GM12878 (cell line): ENCODE data around the gene MTHFD1L. TPM values are rescaled to one million over a fixed set of nuclear protein-coding genes. Genes with fewer than 3 reads are reported as not detected.

Source experiments
- ATF3 ChIP-seq: IDR thresholded peaks from 2 replicates; pipeline ENCODE4 v1.6.1; 2011; ENCODE audit warnings: low read depth, mild to moderate bottlenecking, low read length, moderate library complexity, borderline replicate concordance; ENCODE audit errors: extremely low read depth
- BACH1 ChIP-seq: fragments of 450-650 bp; IDR thresholded peaks from 2 replicates; pipeline ENCODE4 v1.6.1; 2017; ENCODE audit warnings: mild to moderate bottlenecking, borderline replicate concordance
- MTA2 ChIP-seq: fragments of 450-650 bp; IDR thresholded peaks from 2 replicates; pipeline ENCODE4 v1.6.1; 2016; ENCODE audit warnings: low read depth, mild to moderate bottlenecking, moderate library complexity
- PRDM15 ChIP-seq: fragments of 450-650 bp; formaldehyde crosslinking; IDR thresholded peaks from 2 replicates; pipeline ENCODE4 v1.4.0; 2020; ENCODE audit warnings: mild to moderate bottlenecking, moderate library complexity
- RELB ChIP-seq: fragments of 450-650 bp; IDR thresholded peaks from 2 replicates; pipeline ENCODE4 v1.6.1; 2017; ENCODE audit warnings: low read depth, mild to moderate bottlenecking, moderate library complexity
- SIX5 ChIP-seq: IDR thresholded peaks from 2 replicates; pipeline ENCODE4 v1.6.1; 2011; ENCODE audit warnings: mild to moderate bottlenecking, low read depth, low read length, moderate library complexity; ENCODE audit not compliant: severe bottlenecking
- SMAD1 ChIP-seq: fragments of 450-650 bp; IDR thresholded peaks from 2 replicates; pipeline ENCODE4 v1.6.1; 2018; ENCODE audit warnings: mild to moderate bottlenecking, low read depth; ENCODE audit not compliant: partially characterized antibody
- TCF12 ChIP-seq: IDR thresholded peaks from 2 replicates; pipeline ENCODE4 v1.6.1; 2011; ENCODE audit warnings: low read depth, mild to moderate bottlenecking, low read length
- WRNIP1 ChIP-seq: IDR thresholded peaks from 2 replicates; pipeline ENCODE4 v1.6.1; 2011; ENCODE audit warnings: low read depth, low read length, improper control_type of control experiment, borderline replicate concordance
- polyA plus RNA-seq, 11 experiments: library from polyadenylated mRNA; depleted of rRNA in 4 of 11; unstranded in 6 of 11; stranded (reverse) in 5 of 11; fragments of >200 nt; fragmentation: Nextera tagmentation in 4 of 11; fragmentation: Illumina TruSeq in 1 of 11; extraction: Ambion mirVana in 4 of 11; extraction: Trizol in 1 of 11; gene quantifications; 1 replicate in 1 of 11; 2 replicates in 10 of 11; pipeline versions ENCODE4 v1.2.1 to v1.2.3, GENCODE V29; 2011 to 2016; ENCODE audit warnings: inconsistent platforms in 2 of 11, missing spikeins in 2 of 11, low read depth in 1 of 11
- total RNA-seq, 4 experiments: library from RNA; depleted of rRNA in 3 of 4; stranded (reverse); fragments of >200 nt in 3 of 4; fragmentation: Illumina TruSeq in 1 of 4; extraction: Trizol in 1 of 4; gene quantifications; 2 replicates each; pipeline versions ENCODE4 v1.2.1 to v1.2.3, GENCODE V29; 2013 to 2021
- TF ChIP-seq, protein P1 (sequence below): fragments of 450-650 bp; formaldehyde crosslinking; IDR thresholded peaks from 2 replicates; pipeline ENCODE4 v1.4.0; 2022; ENCODE audit warnings: mild to moderate bottlenecking, moderate library complexity
- TF ChIP-seq, protein P2 (sequence below): fragments of 450-650 bp; IDR thresholded peaks from 2 replicates; pipeline ENCODE4 v1.6.1; 2017; ENCODE audit warnings: antibody characterized with exemption, mild to moderate bottlenecking, moderate library complexity
- TF ChIP-seq, protein P3 (sequence below): fragments of 450-650 bp; IDR thresholded peaks from 2 replicates; pipeline ENCODE4 v1.6.1; 2018; ENCODE audit warnings: mild to moderate bottlenecking, low read depth, moderate library complexity; ENCODE audit not compliant: partially characterized antibody

Gene MTHFD1L
- total and polyA plus RNA-seq, 10 of the 15 experiments (the other 5 are each of a cell fraction or from before 2014, with no cell fraction given): 11.7 to 75.5 (median 28.8) TPM

- 0 out of 2 replicates have a peak, but pooled peaks have one; percentile 27 for TF ChIP-seq BACH1
- no peak for TF ChIP-seq RELB
- no peak for TF ChIP-seq ATF3
- no peak for TF ChIP-seq MTA2
- TF ChIP-seq SIX5: no peak
- 0 out of 2 replicates have a peak, but pooled peaks have one; percentile 17 for TF ChIP-seq TCF12
- TF ChIP-seq, protein P1, sequence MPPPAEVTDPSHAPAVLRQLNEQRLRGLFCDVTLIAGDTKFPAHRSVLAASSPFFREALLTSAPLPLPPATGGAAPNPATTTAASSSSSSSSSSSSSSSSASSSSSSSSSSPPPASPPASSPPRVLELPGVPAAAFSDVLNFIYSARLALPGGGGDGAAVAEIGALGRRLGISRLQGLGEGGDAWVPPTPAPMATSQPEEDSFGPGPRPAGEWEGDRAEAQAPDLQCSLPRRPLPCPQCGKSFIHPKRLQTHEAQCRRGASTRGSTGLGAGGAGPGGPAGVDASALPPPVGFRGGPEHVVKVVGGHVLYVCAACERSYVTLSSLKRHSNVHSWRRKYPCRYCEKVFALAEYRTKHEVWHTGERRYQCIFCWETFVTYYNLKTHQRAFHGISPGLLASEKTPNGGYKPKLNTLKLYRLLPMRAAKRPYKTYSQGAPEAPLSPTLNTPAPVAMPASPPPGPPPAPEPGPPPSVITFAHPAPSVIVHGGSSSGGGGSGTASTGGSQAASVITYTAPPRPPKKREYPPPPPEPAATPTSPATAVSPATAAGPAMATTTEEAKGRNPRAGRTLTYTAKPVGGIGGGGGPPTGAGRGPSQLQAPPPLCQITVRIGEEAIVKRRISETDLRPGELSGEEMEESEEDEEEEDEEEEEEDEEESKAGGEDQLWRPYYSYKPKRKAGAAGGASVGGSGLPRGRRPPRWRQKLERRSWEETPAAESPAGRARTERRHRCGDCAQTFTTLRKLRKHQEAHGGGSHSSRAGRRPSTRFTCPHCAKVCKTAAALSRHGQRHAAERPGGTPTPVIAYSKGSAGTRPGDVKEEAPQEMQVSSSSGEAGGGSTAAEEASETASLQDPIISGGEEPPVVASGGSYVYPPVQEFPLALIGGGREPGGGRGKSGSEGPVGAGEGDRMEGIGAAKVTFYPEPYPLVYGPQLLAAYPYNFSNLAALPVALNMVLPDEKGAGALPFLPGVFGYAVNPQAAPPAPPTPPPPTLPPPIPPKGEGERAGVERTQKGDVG (CRISPR knock-in tag): no peak
- TF ChIP-seq WRNIP1: no peak
- TF ChIP-seq, protein P2, sequence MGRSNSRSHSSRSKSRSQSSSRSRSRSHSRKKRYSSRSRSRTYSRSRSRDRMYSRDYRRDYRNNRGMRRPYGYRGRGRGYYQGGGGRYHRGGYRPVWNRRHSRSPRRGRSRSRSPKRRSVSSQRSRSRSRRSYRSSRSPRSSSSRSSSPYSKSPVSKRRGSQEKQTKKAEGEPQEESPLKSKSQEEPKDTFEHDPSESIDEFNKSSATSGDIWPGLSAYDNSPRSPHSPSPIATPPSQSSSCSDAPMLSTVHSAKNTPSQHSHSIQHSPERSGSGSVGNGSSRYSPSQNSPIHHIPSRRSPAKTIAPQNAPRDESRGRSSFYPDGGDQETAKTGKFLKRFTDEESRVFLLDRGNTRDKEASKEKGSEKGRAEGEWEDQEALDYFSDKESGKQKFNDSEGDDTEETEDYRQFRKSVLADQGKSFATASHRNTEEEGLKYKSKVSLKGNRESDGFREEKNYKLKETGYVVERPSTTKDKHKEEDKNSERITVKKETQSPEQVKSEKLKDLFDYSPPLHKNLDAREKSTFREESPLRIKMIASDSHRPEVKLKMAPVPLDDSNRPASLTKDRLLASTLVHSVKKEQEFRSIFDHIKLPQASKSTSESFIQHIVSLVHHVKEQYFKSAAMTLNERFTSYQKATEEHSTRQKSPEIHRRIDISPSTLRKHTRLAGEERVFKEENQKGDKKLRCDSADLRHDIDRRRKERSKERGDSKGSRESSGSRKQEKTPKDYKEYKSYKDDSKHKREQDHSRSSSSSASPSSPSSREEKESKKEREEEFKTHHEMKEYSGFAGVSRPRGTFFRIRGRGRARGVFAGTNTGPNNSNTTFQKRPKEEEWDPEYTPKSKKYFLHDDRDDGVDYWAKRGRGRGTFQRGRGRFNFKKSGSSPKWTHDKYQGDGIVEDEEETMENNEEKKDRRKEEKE: no peak
- TF ChIP-seq, protein P3, sequence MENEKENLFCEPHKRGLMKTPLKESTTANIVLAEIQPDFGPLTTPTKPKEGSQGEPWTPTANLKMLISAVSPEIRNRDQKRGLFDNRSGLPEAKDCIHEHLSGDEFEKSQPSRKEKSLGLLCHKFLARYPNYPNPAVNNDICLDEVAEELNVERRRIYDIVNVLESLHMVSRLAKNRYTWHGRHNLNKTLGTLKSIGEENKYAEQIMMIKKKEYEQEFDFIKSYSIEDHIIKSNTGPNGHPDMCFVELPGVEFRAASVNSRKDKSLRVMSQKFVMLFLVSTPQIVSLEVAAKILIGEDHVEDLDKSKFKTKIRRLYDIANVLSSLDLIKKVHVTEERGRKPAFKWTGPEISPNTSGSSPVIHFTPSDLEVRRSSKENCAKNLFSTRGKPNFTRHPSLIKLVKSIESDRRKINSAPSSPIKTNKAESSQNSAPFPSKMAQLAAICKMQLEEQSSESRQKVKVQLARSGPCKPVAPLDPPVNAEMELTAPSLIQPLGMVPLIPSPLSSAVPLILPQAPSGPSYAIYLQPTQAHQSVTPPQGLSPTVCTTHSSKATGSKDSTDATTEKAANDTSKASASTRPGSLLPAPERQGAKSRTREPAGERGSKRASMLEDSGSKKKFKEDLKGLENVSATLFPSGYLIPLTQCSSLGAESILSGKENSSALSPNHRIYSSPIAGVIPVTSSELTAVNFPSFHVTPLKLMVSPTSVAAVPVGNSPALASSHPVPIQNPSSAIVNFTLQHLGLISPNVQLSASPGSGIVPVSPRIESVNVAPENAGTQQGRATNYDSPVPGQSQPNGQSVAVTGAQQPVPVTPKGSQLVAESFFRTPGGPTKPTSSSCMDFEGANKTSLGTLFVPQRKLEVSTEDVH: no peak
- TF ChIP-seq SMAD1: no peak
- no peak for TF ChIP-seq PRDM15 (CRISPR knock-in tag)
Observed at GRCh38 chr6:150866147-150866990, 867 bp downstream of the MTHFD1L start (continued).
